HS-27A (cell line): Measurements from ENCODE around the gene LRCH2.
"Not testable (repeated sequence)": the region's sequence is repeated elsewhere in the genome, so short reads cannot be mapped to it uniquely, and the experiment has no call there.

Experiments used
- DNase-seq: peaks from one replicate; pipeline ENCODE4 v3.0.0-alpha.2; 2012; ENCODE audit warnings: low read depth, missing footprints

The LRCH2 gene

DNA sequence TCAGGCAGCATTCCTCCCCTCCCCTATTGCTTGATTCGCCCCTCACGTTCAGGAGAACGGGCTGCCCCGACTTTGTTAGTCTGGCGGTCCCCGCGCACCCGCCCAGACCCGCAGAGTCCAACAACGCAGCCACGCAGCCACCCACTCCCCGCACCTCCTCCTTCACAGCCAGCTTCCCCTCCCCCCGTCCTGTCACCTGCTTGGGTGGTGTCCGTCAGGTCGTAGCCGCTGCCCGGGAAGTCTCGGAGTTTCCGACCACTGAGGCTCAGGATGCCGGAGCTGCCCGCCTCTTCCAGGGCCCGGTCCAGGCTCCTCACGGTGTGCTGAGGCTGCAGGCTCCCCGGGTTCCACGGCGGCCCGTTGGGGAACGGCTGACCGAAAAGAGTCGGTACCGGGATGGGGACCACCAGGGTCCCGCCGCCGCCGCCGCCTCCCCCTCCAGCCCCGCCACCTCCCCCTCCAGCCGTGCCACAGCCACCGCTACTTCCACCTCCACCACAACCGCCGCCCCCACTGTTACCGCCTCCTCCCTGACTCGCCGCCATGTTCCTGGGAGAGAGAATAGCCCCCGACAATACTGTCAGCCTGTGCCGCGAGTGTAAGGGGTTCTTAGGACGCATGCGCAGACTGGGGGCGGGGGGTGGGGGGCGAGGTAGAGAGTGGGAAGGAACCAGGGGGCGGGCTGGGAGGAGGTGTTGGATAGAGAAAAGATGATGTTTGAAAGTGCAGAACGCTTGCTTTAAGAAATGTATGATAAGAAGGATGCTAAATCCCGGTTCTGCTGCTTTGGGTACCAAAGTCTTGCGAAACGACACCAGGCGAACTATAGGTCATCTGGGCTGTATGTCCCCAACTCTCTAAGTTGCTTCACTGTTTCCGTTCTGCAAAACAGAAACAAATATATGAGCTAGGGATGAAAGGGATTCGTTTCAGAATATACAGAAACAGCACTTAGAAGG is at the start of gene LRCH2:
LRCH2 (minus strand) TSS at position 600 of the 959 bp plus-strand sequence; CDS start at position 545, 55 bp downstream.
- DNase-seq, result no peak

- DNase-seq, result no peak
Observed at GRCh38 chrX:115269051-115269683, 35.3 kb upstream of the LRCH2 start.

DNA sequence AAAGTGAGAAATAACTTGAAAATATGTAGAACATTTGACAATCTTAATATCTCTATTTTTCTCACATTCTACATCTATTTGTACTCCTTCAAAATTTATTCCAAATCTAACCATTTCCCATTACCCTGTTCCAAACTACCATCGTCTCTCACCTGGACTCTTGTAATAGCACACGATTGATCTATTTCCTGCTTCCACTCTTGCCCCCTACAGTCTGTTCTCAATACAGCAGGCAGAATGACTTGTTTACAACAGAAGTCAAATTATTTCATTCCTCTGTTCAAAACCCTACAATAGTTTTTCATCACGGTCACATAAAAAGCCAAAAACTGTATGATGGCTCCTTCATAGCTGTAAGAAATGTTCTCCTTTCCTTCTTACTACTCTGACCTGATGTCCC is 34.5 kb upstream of the LRCH2 start:
- DNase-seq, result no peak

GRCh38 chrX:115266300-115266699 is 32.4 kb upstream of the LRCH2 start:
- no peak for DNase-seq

DNA sequence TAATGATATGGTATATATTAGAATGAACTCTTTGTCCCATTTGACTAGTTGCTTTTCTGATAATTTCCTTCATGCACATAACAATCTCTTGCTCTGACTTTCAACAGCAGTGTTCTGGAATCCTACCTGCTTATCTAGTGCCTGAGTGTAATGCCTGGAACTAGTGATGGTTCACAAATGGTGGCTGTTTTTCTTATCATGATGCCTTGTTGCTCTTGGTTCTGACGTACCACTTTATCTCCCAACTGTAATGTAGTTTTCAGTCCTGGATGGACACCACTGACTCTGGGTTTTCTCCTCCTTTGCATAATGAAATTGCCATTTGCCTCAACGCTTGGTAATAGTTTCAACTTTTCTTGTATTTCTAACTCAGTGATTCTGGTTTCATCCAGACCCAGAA is 30.1 kb upstream of the LRCH2 start:
- no peak for DNase-seq

DNA sequence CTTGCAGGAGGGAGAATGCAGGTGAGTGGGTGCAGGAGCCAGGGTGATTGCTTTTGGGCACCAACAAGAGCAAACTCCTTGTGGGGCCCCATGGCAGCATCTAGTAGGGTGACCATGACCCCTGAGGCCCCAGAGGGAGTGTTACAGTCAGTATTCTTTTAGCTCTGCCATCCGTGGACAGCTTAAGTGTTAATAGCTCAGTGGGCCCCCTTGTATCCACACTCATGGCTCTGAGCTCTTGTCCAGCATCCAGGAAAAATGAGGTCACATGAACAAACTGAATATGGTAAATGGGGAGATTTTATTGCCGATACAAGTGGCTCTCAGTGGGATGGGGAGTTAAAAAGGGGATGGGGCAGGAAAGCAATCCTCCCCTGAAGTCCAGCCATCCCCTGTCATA is 27.3 kb upstream of the LRCH2 start:
- DNase-seq, result no peak

GRCh38 chrX:115260330-115260729 is 26.4 kb upstream of the LRCH2 start:
- no peak for DNase-seq

- DNase-seq, result no peak
Observed at GRCh38 chrX:115259238-115259875, 25.5 kb upstream of the LRCH2 start.

DNA sequence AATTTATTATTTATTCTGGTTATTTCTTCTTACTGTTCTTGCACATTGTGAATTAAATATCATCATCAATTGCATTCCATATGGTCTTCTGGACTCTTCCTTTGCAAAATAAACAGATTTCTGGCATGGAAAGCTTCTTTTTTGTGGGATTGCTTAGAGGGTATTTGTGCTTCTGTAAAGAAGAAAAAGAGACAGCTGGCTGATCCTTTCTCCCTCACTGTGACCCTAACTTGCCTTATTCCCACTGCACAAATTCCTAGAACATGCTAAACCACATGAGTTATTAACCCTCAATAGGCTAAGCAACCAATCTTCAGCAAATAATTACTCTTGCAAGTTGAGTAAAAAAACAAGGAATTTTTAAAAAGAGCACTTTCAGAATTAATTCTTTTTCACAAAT is 23.8 kb upstream of the LRCH2 start:
- no peak for DNase-seq

DNA sequence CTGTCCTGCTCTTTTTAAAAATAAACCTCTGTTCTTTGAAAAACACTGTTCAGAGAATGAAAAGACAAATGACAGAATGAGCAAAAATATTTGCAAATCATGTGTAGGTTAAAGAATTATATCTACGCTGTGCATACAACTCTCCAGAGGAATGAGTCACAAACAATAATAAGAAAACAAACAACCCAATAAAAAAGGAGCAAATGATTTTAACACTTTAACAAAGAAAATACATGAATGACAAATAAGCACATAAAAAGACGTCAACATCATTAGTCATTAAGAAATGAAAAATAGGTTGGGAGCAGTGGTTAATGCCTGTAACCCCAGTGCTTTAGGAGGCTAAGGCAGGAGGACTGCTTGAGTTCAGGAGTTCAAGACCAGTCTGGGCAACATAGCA is 21.1 kb upstream of the LRCH2 start:
- DNase-seq, result no peak

- DNase-seq, result no peak
Observed at GRCh38 chrX:115251458-115252233, 17.8 kb upstream of the LRCH2 start.

GRCh38 chrX:115237056-115237455 is 3.2 kb upstream of the LRCH2 start:
- DNase-seq, result no peak

GRCh38 chrX:115236560-115236959 is 2.7 kb upstream of the LRCH2 start:
- no peak for DNase-seq

DNA sequence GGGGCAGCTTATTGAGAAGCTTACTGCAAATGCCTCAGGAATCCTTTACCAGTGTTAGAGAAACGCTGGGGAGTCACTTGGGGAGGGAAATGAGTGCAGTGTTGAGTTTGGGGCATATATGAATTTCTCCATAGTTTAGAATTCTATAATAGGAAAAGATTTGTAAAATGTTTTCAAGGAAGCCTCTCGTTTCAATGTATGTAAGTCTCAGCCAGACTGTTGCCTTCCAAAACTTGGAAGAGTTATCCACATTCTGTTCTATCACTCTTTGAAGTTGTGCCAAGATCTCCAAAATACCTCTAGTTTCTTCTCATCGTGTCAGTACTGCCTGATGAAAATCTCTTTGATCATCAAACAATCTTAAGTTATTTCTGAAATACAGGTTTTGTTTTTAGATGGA is 565 bp upstream of the LRCH2 start:
- DNase-seq, result no peak

DNA sequence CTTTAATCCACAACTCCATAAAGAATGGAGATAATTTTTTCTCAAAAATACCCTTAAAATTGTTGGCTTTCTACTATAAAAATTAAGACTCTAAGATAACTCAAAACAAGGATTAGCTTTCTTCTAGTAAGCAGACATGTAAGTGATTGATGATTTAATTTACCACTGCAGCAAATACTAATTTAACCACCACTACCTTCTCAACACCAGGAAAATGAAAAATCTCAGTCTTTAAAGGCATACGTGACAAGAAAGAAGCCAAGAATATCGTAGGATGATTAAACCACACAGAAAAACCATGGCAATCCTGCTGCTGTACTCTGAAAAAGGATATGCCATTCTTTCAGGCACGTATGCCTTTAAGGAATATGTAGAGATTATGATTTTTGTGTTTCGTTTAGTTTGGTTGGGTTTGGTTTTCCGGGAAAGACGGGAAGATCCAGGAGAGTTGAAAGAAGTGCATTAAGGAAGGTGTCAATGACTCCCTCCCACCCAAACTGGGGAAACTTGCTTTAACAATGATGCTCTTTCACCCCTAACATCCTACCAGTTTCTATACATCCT is 881 bp downstream of the LRCH2 start:
- no peak for DNase-seq

GRCh38 chrX:115229337-115230003 is 4.4 kb downstream of the LRCH2 start:
- DNase-seq, result no peak

GRCh38 chrX:115226929-115227328 is 7.0 kb downstream of the LRCH2 start:
- DNase-seq, result no peak

DNA sequence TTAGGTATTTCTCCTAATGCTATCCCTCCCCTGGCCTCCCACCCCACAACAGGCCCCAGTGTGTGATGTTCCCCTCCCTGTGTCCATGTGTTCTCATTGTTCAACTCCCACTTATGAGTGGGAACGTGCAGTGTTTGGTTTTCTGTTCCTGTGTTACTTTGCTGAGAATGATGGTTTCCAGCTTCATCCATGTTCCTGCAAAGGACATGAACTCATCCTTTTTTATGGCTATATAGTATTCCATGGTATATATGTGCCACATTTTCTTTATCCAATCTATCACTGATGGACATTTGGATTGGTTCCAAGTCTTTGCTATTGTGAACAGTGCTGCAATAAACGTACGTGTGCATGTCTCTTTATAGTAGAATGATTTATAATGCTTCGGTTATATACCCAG is 16.6 kb downstream of the LRCH2 start:
- DNase-seq, result not testable (repeated sequence)

- no peak for DNase-seq
Observed at GRCh38 chrX:115214605-115215004, 19.3 kb downstream of the LRCH2 start.

- no peak for DNase-seq
Observed at GRCh38 chrX:115214151-115214550, 19.7 kb downstream of the LRCH2 start.

GRCh38 chrX:115209547-115209946 is 24.3 kb downstream of the LRCH2 start:
- DNase-seq, result not testable (repeated sequence)
